Ovary (tissue), 9 donors: ENCODE results near the gene FBXL19. TPM values are rescaled to one million over a fixed set of nuclear protein-coding genes. Genes with fewer than 3 reads are reported as not detected.
"Not testable (repeated sequence)": the region's sequence is repeated elsewhere in the genome, so short reads cannot be mapped to it uniquely, and the experiment has no call there.

Source experiments
- DNase-seq, 5 donors: peaks; one replicate each; pipeline ENCODE4 v3.0.0-alpha.2; 2019 to 2020
- H3K27ac ChIP-seq, 2 donors: fragments of 200-600 bp; one replicate each; pipeline versions ENCODE4 v1.5.1 to v1.8.0; 2019 to 2022
- H3K27me3 ChIP-seq: fragments of 200-600 bp; one replicate; pipeline ENCODE4 v1.8.0; 2022
- H3K36me3 ChIP-seq: fragments of 200-600 bp; sonication (generic); one replicate; pipeline ENCODE4 v1.5.1; 2019
- H3K4me1 ChIP-seq: one replicate; pipeline ENCODE4 v1.8.1; 2013; ENCODE audit warnings: mild to moderate bottlenecking, moderate library complexity; ENCODE audit not compliant: insufficient read depth
- H3K4me3 ChIP-seq: fragments of 200-600 bp; sonication (generic); one replicate; pipeline ENCODE4 v1.5.1; 2017
- H3K9me3 ChIP-seq, 2 donors: fragments of 200-600 bp in 1 of 2; sonication (generic) in 1 of 2; one replicate each; pipeline versions ENCODE4 v1.5.1 to v1.8.1; 2013 to 2019; ENCODE audit warnings: mild to moderate bottlenecking in 1 of 2, moderate library complexity in 1 of 2
- EP300 ChIP-seq: sonication (generic); formaldehyde crosslinking; IDR thresholded peaks from one replicate; pipeline ENCODE4 v1.6.1; 2017; ENCODE audit warnings: antibody characterized with exemption
- POLR2A ChIP-seq: fragments of 450-650 bp; IDR thresholded peaks from one replicate; pipeline ENCODE4 v1.6.1; 2017; ENCODE audit warnings: antibody characterized with exemption, mild to moderate bottlenecking, moderate library complexity
- WGBS, 3 donors: extraction: QIAGEN DNeasy Blood & Tissue Kit in 1 of 3; methylation state at CpG; one replicate each; pipeline versions ENCODE4 v1.1.5 to v1.1.7; 2013 to 2017; 5-methylcytosine and 5-hydroxymethylcytosine counted together
- intact Hi-C, 4 donors: fragments of 100-400 bp; cut with DNase I; formaldehyde crosslinking; loops; one replicate each; pipeline versions ENCODE4 v1.11.0 to v1.15.1; 2022 to 2023
- polyA plus RNA-seq, 2 donors: library from polyadenylated mRNA; stranded (reverse); fragments of 200-250 nt in 1 of 2; fragments of 350-450 nt in 1 of 2; fragmentation: Illumina TruSeq in 1 of 2; extraction: RNeasy Lipid Tissue Mini Kit (QIAGEN cat#74804) in 1 of 2; gene quantifications; one replicate each; pipeline ENCODE4 v1.2.3, GENCODE V29; 2013 to 2014
- total RNA-seq, 7 donors: library from RNA; depleted of rRNA in 2 of 7; stranded (reverse); fragments of >200 nt in 2 of 7; fragmentation: NEBNext Ultra II Directional in 3 of 7; extraction: Animal tissue kit (Norgen Biotek cat#: 25700) in 3 of 7; gene quantifications; one replicate each; pipeline versions ENCODE4 v1.1.0 to v1.2.4, GENCODE V29; 2016 to 2023
- TF ChIP-seq, protein P1 (sequence below), 3 donors: fragments of 450-650 bp in 2 of 3; fragments of 200-600 bp in 1 of 3; IDR thresholded peaks; one replicate each; pipeline versions ENCODE4 v1.5.1 to v1.8.0; 2016 to 2022; ENCODE audit warnings: antibody characterized with exemption in 3 of 3, mild to moderate bottlenecking in 1 of 3
- donor health status: DM: no; HTN: no; CAD: no; lungs with moderate emphysema.
- donor health status: DM: no; HTN: no; CAD: no.
- donor health status: Bipolar disorder and iron deficiency.
- donor health status: DM: yes; HTN: yes; CAD: no.
- donor health status: DM: no; HTN: no; CAD: no.
- donor health status: DM: yes; HTN: yes; CAD: no.

FBXL19 gene
- total and polyA plus RNA-seq, 9 donors, result 1.6 to 24.3 (median 14.4) TPM

DNA sequence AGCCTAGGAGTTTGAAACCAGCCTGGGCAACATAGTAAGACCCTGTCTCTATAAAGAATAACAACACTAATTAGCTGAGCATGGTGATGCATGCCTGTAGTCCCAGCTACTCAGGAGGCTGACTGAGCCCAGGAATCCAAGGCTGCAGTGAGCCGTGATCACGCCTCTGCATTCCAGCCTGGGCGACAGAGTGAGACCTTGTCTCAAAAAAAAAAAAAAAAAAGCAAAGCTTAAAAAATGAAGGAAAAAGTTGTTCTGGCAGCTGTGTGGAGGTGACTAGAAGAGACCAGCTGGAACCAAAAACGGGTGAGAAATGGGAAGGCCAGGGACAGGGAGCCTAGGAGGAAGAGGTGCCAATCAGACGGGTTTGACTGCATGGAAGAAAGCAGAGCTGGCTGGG is 33.7 kb upstream of the FBXL19 start:
- Histone ChIP-seq H3K36me3 (no peaks in the 10 kb centered on the region), H3K9me3 (no peaks in the 10 kb centered on the region), H3K4me1 (peaks cover 12% of the 10 kb centered on the region), H3K4me3 (no peak overlapping the region), H3K27ac (no peak overlapping the region), H3K27me3 (no peaks in the 10 kb centered on the region)
- TF ChIP-seq EP300, result no peak
- TF ChIP-seq POLR2A, result no peak
- TF ChIP-seq, protein P1, sequence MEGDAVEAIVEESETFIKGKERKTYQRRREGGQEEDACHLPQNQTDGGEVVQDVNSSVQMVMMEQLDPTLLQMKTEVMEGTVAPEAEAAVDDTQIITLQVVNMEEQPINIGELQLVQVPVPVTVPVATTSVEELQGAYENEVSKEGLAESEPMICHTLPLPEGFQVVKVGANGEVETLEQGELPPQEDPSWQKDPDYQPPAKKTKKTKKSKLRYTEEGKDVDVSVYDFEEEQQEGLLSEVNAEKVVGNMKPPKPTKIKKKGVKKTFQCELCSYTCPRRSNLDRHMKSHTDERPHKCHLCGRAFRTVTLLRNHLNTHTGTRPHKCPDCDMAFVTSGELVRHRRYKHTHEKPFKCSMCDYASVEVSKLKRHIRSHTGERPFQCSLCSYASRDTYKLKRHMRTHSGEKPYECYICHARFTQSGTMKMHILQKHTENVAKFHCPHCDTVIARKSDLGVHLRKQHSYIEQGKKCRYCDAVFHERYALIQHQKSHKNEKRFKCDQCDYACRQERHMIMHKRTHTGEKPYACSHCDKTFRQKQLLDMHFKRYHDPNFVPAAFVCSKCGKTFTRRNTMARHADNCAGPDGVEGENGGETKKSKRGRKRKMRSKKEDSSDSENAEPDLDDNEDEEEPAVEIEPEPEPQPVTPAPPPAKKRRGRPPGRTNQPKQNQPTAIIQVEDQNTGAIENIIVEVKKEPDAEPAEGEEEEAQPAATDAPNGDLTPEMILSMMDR (IDR thresholded peaks at IDR 0.05), result no peak
- intact Hi-C loops, result loop anchor here in 1 of 4 donors (5.0 kb wide), 1 partner anchor 42 kb away; no protein-coding TSS in a partner anchor
- 69 to 73% (median 70%) methylated on average over 5 of the region's 5 CpGs for WGBS, 3 donors
- no peak for DNase-seq

DNA sequence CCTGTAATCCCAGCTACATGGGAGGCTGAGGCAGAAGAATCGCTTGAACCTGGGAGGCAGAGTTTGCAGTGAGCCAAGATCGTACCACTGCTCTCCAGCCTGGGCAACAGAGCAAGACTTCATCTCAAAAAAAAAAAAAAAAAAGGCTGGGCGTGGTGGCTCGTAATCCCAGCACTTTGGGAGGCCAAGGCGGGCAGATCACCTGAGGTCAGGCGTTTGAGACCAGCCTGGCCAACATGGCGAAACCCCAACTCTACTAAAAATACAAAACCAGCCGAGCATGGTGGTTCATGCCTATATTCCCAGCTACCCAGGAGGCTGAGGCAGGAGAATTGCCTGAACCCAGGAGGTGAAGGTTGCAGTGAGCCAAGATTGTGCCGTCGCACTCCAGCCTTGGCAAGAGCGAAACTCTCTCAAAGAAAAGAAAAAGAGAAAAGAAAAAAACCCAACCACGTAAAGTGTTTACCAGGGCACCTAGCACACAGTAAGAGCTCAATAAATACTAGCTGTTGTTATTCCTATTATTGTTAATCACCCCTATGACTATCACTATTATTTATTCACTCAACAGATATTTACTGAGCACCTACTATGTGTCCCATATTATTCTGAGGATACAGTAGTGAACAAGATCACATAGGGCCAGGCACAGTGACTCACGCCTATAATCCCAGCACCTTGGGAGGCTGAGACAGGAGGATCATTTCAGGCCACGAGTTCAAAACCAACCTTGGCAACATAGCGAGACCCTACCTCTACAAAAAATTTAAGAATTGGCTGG is 32.1 kb upstream of the FBXL19 start:
- H3K27ac ChIP-seq, H3K36me3 ChIP-seq, H3K9me3 ChIP-seq, H3K4me3 ChIP-seq, DNase-seq, H3K27me3 ChIP-seq: not testable (repeated sequence)
- H3K4me1 ChIP-seq, result peaks cover 15% of the 10 kb centered on the region
- 93 to 95% (median 93%) methylated on average over 15 of the region's 15 CpGs for WGBS, 3 donors
- intact Hi-C loops, result loop anchor here in 1 of 4 donors (5.0 kb wide), 1 partner anchor 44 kb away; no protein-coding TSS in a partner anchor

DNA sequence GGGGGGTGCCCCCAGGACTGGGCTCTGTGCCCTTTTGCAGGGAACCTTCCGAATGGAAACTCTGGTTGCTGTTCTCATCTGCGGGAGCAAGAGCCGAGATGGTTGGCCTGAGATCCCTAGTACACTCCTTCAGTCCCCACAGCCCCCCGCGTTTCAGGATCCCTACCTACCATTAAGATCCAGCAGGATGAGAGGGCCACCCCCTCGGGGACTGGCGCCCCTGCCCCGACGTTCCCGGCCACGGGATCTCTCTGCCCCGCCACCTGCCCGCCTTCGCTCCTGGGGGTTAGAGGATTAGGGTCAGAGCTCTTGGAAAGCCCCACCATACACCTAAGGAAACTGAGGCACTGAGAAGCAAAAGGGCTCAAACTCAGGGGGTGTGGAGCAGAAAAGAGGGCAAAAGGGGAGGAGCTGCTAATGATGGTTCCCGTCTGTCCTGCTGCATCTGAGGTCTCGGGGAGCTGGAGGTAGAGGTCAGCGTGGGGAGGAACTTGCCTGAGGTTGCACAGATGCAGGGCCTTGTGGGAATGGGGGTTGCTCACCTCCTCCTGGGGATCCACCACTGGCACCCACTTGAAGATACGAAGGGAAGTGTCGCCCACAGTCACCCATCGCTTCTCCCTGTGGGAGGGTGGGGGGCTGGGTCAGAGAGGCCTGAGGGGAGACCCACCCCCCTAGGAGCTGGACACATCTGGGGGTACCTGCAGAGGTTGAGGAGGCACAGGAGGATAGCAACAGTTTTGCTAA is 30.5 kb upstream of the FBXL19 start:
- DNase-seq, result no peak
- intact Hi-C loops, result loop anchor here in 1 of 4 donors (5.0 kb wide), 1 partner anchor 46 kb away; no protein-coding TSS in a partner anchor
- peak overlapping the region; percentile 64 to 92 for H3K27ac ChIP-seq
- no peaks in the 10 kb centered on the region for H3K36me3 ChIP-seq
- WGBS, 3 donors, result 45 to 58% (median 52%) methylated on average over 20 of the region's 20 CpGs
- TF ChIP-seq, protein P1 (IDR thresholded peaks at IDR 0.05), result no peak
- no peak for TF ChIP-seq EP300
- no peak for TF ChIP-seq POLR2A
- H3K27me3 ChIP-seq, result no peaks in the 10 kb centered on the region
- H3K4me3 ChIP-seq, result peak overlapping the region; percentile 74
- H3K4me1 ChIP-seq, result peaks cover 15% of the 10 kb centered on the region
- no peaks in the 10 kb centered on the region for H3K9me3 ChIP-seq

DNA sequence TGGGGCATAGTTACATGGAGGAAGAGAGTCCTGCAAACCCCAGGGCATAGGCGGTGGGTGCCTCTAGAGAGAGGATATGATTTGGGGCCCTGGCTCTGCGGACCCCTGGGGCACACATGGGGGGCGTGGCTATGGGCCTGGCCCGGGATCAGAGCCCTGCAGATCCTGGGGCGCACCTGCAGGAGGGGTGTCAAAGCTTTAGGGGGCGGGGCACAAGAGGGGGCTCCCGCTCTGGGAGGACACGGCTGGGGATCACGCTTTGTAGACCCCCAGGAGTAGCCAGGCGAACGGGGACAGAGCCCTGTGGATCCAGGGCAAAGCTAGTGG is 30.0 kb upstream of the FBXL19 start:
- Histone ChIP-seq H3K36me3 (no peaks in the 10 kb centered on the region), H3K9me3 (no peaks in the 10 kb centered on the region), H3K27ac (peak overlapping the region; percentile 64 to 92), H3K27me3 (no peaks in the 10 kb centered on the region), H3K4me3 (peak overlapping the region; percentile 74), H3K4me1 (peaks cover 15% of the 10 kb centered on the region)
- peak in 3 of 5 donors; percentile 66 to 69 (median 66) for DNase-seq
- TF ChIP-seq EP300 (no peak), POLR2A (no peak)
- TF ChIP-seq, protein P1 (IDR thresholded peaks at IDR 0.05), result no peak
- intact Hi-C loops, result loop anchor here in 1 of 4 donors (5.0 kb wide), 1 partner anchor 46 kb away; no protein-coding TSS in a partner anchor
- 1 to 3% (median 2%) methylated on average over 10 to 11 of the region's 11 CpGs for WGBS, 3 donors
